ENCODE results near the gene RELB. TPM values are rescaled to one million over a fixed set of nuclear protein-coding genes. Genes with fewer than 3 reads are reported as not detected.

The RELB gene
- total RNA-seq, 1 donor from 2014 or later: 0.62 TPM

DNA sequence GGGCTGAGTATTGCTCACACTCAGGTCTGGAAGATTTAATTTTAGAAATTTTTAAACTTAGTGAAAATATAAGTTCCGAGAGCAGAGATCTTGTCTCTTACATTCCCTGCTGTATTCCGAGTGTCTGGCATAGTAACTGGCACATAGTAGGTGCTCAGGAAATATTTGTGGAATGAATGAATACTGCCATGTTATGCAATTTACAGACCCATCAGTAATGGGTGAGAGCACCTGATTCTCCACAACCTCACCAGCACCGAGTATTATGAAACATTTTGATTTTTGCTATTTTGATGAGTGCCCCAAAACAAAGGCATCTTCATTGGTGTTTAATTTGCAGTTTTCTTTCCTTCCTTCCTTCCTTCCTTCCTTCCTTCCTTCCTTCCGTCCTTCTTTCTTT, 21.8 kb downstream of the RELB start:
- DNase-seq: no peak

GRCh38 chr19:45025264-45025663, 24.0 kb downstream of the RELB start:
- DNase-seq: no peak

GRCh38 chr19:45027371-45027770, 26.1 kb downstream of the RELB start:
- DNase-seq: no peak

GRCh38 chr19:45030825-45031224, 29.6 kb downstream of the RELB start:
- no peak for DNase-seq

DNA sequence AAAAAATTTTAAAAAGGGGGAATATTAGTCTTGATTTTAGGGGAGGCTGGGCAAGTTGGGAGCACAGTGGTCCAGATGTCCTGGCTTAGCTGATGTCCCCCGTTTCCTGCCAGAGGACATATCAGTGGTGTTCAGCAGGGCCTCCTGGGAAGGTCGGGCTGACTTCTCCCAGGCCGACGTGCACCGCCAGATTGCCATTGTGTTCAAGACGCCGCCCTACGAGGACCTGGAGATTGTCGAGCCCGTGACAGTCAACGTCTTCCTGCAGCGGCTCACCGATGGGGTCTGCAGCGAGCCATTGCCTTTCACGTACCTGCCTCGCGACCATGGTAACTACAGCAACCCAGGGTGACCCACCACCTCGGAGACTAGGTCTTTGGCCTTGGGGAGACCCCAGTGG, 31.2 kb downstream of the RELB start:
- no peak for DNase-seq

- no peak for DNase-seq
Observed at GRCh38 chr19:45035755-45036154, 34.5 kb downstream of the RELB start.

GRCh38 chr19:45037393-45038169, 36.3 kb downstream of the RELB start:
- no peak for DNase-seq

DNA sequence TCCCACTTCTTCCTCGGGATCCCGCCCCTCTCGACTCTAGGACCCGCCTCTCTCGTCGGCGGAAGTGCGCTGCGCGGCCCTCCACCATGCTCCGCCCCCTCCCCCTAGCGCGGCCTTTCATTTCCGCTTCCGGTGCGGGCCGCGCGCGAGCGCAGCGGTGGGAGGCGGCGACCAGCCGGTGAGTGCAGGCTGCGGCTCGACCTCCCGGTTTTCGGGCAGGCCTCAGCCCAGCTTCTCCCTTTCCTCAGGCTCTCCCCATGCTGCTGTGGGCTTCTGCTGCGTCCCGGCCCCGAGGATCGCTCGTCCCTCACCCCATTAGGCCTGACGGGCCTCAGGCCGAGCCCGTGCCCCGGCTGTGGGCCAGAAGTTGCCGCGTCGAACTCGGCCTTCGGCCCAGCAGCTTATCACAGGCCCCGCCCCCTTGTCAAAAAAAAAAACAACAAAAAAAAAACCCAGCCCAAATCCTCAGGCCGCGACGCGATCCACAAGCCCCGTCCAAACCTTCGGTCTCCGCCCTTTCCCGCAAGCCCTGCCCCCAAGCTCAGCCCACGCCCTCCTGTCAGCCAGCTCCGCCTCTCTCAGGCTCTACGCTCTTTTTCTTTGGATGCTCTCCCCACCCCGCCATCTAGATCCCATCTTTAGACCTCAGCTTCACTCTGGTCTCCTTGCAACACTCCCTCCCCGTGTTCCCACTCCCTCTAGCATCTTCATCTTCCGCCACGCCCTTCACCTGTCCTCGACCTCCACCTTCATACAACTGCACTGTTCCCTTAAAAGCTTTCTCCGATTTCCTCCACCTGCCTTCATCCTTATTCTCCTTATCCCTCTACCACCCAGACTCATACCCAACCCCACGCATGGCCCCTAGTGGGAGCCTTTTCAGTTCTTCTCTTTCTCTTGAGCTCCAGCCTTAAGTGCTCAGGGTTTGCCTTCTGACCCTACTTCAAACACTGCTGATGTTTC, 37.9 kb downstream of the RELB start, which contains the start of gene CLASRP:
TSS of gene CLASRP (plus strand) at position 115 of the 963 bp plus-strand sequence. CDS start 1,168 bp downstream, outside the sequence.
- peak; percentile 85 for DNase-seq

- no peak for DNase-seq
Observed at GRCh38 chr19:45040059-45040771, 39.0 kb downstream of the RELB start.

GRCh38 chr19:45041125-45041524, 39.9 kb downstream of the RELB start:
- DNase-seq: no peak

- DNase-seq: peak; percentile 73
Observed at GRCh38 chr19:45045671-45046353, 44.5 kb downstream of the RELB start.

DNA sequence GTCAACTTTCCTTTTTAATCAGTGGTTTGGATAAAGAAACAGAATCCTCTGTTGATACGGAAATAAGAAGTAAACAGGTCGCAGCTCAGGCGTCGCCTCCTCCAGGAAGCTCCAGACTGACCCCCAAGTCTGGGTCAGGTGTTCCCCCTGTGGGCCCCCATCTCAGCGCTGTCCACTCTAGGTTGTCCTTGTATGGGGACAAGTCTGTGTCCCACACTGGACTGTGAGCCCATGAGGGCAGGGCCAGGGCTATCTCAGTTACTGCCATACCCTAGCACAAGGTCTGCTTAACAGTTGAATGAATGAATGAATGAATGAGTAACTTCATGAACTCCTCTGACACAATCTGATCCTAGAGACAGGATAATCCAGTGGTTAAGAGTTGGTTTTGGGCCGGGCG, 45.1 kb downstream of the RELB start:
- DNase-seq: no peak

DNA sequence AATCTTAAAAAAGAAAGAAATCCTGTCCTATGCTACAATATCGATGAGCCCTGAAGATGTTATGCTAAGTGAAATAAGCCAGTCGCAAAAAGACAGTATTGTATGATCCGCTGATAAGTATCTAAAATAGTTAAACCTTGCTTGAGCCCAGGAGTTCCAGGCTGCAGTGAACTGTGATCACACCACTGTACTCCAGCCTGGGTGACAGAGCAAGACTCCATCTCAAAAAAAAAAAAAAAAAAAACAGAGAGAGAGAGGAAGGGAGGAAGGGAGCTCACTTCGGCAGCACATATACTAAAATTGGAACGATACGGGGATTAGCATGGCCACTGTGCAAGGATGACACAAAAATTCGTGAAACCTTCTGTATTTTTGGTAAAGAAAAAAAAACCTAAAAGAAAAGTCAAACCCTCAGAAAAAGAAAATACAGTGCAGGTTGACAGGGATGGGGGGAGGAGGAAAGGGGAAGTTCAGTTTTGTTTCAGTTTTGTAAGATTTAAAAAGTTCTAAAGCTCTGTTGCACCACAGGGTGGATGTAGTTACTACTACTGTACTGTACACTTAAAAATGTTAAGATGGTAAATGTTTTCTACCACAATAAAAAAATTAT, 46.0 kb downstream of the RELB start:
- DNase-seq: no peak

- DNase-seq: no peak
Observed at GRCh38 chr19:45049073-45049736, 47.9 kb downstream of the RELB start.

DNA sequence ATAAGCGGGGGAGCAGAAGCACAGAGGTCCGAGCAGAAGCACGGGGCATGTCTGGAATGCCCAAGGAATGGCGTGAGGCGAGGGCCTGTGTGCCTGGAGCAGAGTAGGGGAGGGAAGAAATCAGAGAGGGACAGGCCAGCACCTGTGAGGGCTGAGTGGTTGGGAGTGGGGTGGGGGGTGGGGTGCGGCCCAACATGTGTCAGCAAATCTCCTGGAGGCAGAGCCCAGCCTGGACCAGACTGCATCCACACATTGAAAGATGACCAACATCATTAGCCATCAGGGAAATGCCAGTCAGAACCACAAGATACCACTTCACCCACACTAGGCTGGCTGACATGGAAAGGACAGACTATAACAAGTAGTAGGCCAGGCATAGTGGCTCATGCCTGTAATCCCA, 48.8 kb downstream of the RELB start:
- no peak for DNase-seq

GRCh38 chr19:45051929-45052579, 50.8 kb downstream of the RELB start:
- no peak for DNase-seq

DNA sequence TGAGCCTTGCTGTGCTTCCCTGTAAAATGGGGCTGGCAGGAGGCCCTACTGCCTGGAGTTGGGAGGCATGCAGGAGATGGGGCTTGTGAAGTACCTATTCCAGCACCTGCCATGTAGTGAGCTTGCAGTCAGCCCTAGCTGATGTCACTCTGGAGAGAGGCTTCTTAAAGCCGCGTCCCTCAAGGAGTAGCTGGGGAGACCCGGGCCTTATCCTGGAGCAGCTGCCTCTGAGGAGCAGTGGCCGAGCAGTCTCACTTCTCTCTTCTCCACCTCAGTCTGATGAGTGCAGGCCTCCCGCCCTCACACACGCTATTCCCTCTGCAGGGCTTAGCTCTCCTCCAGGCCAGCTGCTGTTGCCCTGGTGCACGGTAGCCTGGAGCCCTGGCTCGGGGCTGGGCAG, 55.6 kb downstream of the RELB start:
- DNase-seq: no peak

GRCh38 chr19:45057444-45057843, 56.2 kb downstream of the RELB start:
- no peak for DNase-seq

- no peak for DNase-seq
Observed at GRCh38 chr19:45058622-45059159, 57.4 kb downstream of the RELB start.
